Thyroid gland (tissue), 4 donors: ENCODE measurements around the gene ISM2. TPM values are rescaled to one million over a fixed set of nuclear protein-coding genes. Genes with fewer than 3 reads are reported as not detected.

Experiments
- DNase-seq, 2 donors: peaks; one replicate each; pipeline ENCODE4 v3.0.0-alpha.2; 2019
- H3K27ac ChIP-seq, 3 donors: fragments of 200-600 bp; sonication (generic); 1 replicate in 2 of 3; 2 replicates in 1 of 3; pipeline ENCODE4 v1.5.1; 2016 to 2019; ENCODE audit warnings: mild to moderate bottlenecking in 1 of 3, moderate library complexity in 1 of 3
- H3K27me3 ChIP-seq: fragments of 200-600 bp; sonication (generic); one replicate; pipeline ENCODE4 v1.5.1; 2019
- H3K36me3 ChIP-seq, 2 donors: fragments of 200-600 bp; sonication (generic); one replicate each; pipeline ENCODE4 v1.5.1; 2016 to 2019
- H3K4me1 ChIP-seq, 2 donors: fragments of 200-600 bp; sonication (generic); one replicate each; pipeline ENCODE4 v1.5.1; 2017 to 2019
- H3K4me3 ChIP-seq, 3 donors: fragments of 200-600 bp; sonication (generic); replicated peaks in 1 of 3; 1 replicate in 2 of 3; 2 replicates in 1 of 3; pipeline ENCODE4 v1.5.1; 2016; ENCODE audit warnings: mild to moderate bottlenecking in 1 of 3
- H3K9me3 ChIP-seq: fragments of 200-600 bp; sonication (generic); one replicate; pipeline ENCODE4 v1.5.1; 2017
- CTCF ChIP-seq, 6 experiments: fragments of 200-600 bp in 3 of 6; fragments of 450-650 bp in 3 of 6; sonication (generic) in 3 of 6; IDR thresholded peaks; one replicate each; pipeline ENCODE4 v1.5.1; 2016 to 2019; ENCODE audit warnings: antibody characterized with exemption in 6 of 6, mild to moderate bottlenecking in 2 of 6, inconsistent platforms in 1 of 6, moderate library complexity in 1 of 6
- POLR2A ChIP-seq, 2 donors: fragments of 450-650 bp; IDR thresholded peaks; one replicate each; pipeline ENCODE4 v1.6.1; 2017; ENCODE audit warnings: antibody characterized with exemption in 2 of 2, mild to moderate bottlenecking in 2 of 2, moderate library complexity in 1 of 2
- WGBS, 2 donors: methylation state at CpG; one replicate each; pipeline ENCODE4 v1.1.5; 2017; 5-methylcytosine and 5-hydroxymethylcytosine counted together
- intact Hi-C: fragments of 100-400 bp; cut with DNase I; formaldehyde crosslinking; loops from one replicate; pipeline ENCODE4 v1.15.1; 2023
- total RNA-seq, 4 donors: library from RNA; depleted of rRNA; stranded (reverse); fragments of >200 nt; gene quantifications; one replicate each; pipeline ENCODE4 v1.2.3, GENCODE V29; 2016

The ISM2 gene
- total RNA-seq, 4 donors from 2014 or later: not detected

- H3K9me3 ChIP-seq: no peaks in the 10 kb centered on the region
- no peak overlapping the region for H3K27ac ChIP-seq
- no peaks in the 10 kb centered on the region for H3K27me3 ChIP-seq
- no peak for DNase-seq
- no peaks in the 10 kb centered on the region for H3K4me1 ChIP-seq
- intact Hi-C loops: no loop called here
- TF ChIP-seq CTCF (IDR thresholded peaks at IDR 0.05): no peak
- TF ChIP-seq POLR2A (IDR thresholded peaks at IDR 0.05): no peak
- H3K36me3 ChIP-seq: peaks cover 13 to 15% of the 10 kb centered on the region in 2 donors
- H3K4me3 ChIP-seq: no peak overlapping the region
- WGBS, 2 donors: 87 to 92% methylated on average over 4 of the region's 4 CpGs
These were observed 9.6 kb upstream of the ISM2 start for GRCh38 chr14:77508249-77508648.

- H3K36me3 ChIP-seq: peaks cover 13 to 15% of the 10 kb centered on the region in 2 donors
- H3K27me3 ChIP-seq: no peaks in the 10 kb centered on the region
- no peaks in the 10 kb centered on the region for H3K9me3 ChIP-seq
- TF ChIP-seq POLR2A (IDR thresholded peaks at IDR 0.05) (no peak), CTCF (IDR thresholded peaks at IDR 0.05) (no peak)
- H3K4me3 ChIP-seq: no peak overlapping the region
- no peak overlapping the region for H3K27ac ChIP-seq
- no peak for DNase-seq
- intact Hi-C loops: no loop called here
- WGBS, 2 donors: 96 to 99% methylated on average over 3 of the region's 3 CpGs
- H3K4me1 ChIP-seq: no peaks in the 10 kb centered on the region
These were observed 9.1 kb upstream of the ISM2 start for GRCh38 chr14:77507762-77508161.

GRCh38 chr14:77505031-77505430, 6.4 kb upstream of the ISM2 start:
- Histone ChIP-seq H3K4me1 (no peaks in the 10 kb centered on the region), H3K4me3 (no peak overlapping the region), H3K27me3 (no peaks in the 10 kb centered on the region), H3K9me3 (no peaks in the 10 kb centered on the region), H3K27ac (no peak overlapping the region), H3K36me3 (peaks cover 0 to 3% of the 10 kb centered on the region in 2 donors)
- WGBS, 2 donors: 70 to 86% methylated on average over 4 of the region's 4 CpGs
- TF ChIP-seq POLR2A (IDR thresholded peaks at IDR 0.05) (no peak), CTCF (IDR thresholded peaks at IDR 0.05) (no peak)
- intact Hi-C loops: no loop called here
- no peak for DNase-seq

GRCh38 chr14:77503138-77503537, 4.5 kb upstream of the ISM2 start:
- DNase-seq: no peak
- no peak overlapping the region for H3K27ac ChIP-seq
- H3K27me3 ChIP-seq: no peaks in the 10 kb centered on the region
- TF ChIP-seq POLR2A (IDR thresholded peaks at IDR 0.05) (no peak), CTCF (IDR thresholded peaks at IDR 0.05) (no peak)
- no peaks in the 10 kb centered on the region for H3K9me3 ChIP-seq
- H3K36me3 ChIP-seq: no peaks in the 10 kb centered on the region
- 96 to 97% methylated on average over 5 of the region's 5 CpGs for WGBS, 2 donors
- intact Hi-C loops: no loop called here
- no peak overlapping the region for H3K4me3 ChIP-seq
- peaks cover 8 to 11% of the 10 kb centered on the region in 2 donors for H3K4me1 ChIP-seq

DNA sequence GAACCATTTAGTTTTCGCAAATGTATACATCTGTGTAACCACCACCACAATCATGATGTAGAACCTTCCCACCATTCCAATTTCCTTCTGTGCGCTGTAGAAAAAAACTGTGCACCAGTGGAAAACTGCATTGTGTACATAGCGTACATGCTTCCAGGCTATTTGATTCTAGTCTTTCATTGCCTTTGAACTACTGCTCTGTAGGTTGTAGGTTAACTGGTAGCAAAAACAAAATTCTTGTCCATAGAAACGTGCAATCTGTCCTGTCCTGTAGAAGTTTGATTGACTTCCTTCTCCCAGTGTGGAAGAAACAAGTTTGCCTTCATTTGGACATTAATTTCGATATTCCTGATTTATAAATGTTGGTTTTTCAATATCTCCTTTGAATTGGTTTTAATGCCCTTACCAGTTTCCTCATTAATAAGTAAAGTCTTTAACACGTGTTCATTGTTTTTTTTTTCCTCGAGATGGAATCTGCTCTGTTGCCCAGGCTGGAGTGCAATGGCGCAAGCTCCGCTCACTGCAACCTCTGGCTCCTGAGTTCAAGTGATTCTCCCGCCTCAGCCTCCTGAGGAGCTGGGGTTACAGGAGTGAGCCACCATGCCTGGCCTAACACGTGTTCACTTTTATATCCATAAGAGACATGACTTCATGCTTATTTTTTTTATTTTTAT, 3.6 kb upstream of the ISM2 start:
- Histone ChIP-seq H3K4me3 (no peak overlapping the region), H3K4me1 (peaks cover 11 to 14% of the 10 kb centered on the region in 2 donors), H3K9me3 (no peaks in the 10 kb centered on the region), H3K27me3 (no peaks in the 10 kb centered on the region), H3K27ac (no peak overlapping the region), H3K36me3 (no peaks in the 10 kb centered on the region)
- no peak for DNase-seq
- TF ChIP-seq POLR2A (IDR thresholded peaks at IDR 0.05) (no peak), CTCF (IDR thresholded peaks at IDR 0.05) (no peak)
- intact Hi-C loops: no loop called here
- 81 to 82% methylated on average over 11 of the region's 11 CpGs for WGBS, 2 donors
